Measurements from ENCODE around the gene NKAIN2.

The NKAIN2 gene

DNA sequence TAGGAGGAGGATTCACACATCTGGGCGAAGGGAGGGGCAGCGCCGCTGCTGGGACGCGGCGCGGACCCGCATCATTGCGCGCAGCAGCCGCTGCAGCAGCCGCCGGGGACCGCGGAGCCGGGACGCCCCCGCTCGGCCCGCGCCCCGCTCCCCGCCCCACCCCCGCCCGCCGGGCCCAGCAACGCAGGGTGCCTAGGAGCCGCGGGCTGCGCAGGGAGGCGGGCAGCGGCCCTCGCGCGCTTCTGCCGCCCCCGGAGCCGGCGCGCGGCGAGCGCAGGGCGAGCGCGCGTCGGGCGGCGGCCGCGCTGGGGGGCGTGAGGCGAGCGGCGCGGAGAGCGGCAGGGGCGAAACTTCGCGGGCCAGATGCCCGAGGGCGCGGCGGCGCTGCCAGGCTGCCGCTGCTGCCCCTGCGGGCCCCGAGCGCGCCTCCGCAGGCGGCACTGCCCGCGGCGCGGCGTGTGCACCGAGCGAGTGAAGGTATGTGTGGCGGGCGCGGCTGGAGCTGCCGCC, at the start of gene NKAIN2:
NKAIN2 (plus strand) TSS at position 362 of the 510 bp plus-strand sequence.
- no peak for DNase-seq

DNA sequence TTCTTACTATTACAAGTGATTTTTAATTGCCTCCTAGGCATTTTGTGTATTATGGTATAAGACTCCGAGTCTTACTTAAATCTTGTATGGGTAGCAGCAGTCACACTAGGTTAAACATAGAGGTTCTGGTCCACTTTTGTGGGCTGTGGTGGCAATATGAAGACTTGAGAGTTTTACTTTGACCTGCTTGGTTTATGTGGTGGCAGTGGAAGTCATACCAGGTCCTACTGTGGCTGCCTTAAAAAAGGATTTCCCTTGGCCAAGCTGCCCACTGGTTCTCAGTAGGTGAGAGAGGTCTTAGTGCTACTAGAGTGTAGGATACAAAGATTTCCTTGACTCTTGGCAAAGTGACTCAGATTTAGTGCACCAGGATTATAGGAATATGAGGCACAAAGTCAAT, 44.2 kb upstream of the NKAIN2 start:
- no peak for DNase-seq

DNA sequence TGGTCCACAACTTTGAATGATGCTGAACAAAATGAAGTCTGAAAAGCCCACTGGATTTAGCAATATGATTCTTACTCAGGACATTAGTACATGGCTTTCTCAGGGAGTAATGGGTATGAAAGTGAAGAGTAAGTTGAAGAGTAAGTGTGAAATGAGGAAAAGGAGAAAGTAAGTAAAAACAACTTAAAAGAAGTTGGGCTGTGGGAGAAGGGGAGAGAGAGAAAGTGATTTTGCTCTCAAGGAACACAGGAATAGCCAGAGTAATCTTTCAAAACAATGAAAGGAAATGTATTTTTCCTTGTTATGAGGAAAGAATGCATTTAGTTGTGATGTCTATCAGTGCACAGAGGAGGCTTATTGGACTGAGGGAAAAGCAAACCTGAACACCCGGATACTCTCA, 39.8 kb upstream of the NKAIN2 start:
- no peak for DNase-seq

DNA sequence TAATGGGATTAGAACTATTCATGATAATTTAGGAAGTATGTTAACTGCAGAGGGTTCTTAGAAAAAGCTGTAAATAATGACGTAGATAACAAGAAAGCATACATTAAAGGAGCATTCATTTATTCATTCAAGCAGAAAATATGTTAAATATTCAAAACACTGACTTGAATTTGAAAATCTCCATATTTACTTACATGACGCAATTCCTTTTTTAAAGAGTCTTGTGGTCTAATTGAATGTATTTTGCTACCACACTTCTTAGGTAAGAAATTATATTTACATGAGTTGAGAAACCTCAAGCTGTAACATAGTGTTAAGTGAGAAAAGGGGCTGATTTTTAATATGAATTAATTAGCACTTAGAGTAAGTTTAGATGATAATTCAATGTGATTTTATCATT, 38.9 kb upstream of the NKAIN2 start:
- no peak for DNase-seq

DNA sequence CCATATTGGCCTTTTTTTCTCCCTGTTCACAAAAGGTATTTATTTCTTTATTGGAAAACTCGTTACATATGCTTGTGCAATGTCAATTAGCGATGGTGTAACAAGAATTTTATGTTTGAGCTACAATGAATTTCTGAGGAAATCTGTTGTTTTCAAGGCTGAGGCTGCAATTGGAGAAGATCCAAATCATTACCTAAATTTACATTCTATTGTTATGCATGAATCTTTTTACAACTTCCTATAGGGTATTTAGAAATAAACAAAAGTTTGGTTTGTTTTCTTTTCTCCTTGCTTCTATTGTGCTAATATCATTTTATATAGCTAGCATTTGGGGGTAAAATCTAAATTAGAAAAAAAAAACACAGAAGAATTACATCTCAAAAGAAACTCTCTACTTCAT, 34.7 kb upstream of the NKAIN2 start:
- DNase-seq, result no peak

DNA sequence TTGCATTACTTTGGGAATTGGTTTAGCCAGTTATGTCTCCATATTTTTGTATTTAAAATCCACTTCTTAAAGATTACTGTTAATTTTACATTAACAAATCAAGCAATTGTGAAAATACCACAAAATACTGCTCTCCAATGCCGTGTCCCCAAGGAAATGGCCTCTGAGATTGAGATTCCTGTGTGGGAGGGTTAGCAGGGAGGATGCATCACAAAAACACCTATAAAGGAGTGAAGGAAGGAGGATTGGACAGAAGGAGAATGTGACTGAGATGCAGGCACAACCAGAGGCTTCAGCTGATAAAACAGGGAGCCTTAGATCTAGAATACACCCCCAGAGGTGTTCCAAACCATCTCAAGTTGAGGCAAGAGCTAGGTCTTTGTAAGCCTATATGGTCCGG, 34.2 kb upstream of the NKAIN2 start:
- no peak for DNase-seq

DNA sequence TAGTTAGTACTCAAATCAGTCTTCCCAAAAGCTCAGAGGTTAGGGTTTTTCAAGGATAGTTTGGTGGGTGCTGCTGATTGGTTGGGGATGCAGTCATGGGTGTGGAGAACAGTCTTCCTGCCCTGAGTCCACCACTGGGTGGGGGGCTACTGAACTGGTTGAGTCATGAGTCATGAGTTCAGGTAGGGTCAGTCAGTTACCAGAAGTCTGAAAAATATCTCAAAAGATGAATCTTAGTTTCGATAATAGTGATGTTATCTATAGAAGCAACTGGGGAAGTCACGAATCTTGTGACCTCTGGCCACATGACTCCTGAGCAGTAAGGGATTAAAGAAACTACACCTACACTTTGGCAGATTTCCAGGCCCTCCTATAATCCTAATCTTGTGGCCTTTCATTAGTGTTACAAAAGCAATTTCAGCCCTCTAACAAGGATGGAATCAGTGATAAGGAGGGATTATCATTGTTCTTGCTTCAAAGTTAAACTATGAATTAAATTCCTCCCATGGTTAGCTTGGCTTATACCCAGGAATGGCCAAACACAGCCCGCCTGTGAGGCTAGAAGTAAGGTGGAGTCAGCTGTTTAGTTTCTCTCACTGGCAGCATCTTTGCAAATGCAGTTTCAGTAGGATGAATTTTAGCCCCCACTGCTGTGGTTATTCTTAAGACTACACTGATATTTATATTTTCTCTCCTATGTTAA, 33.3 kb upstream of the NKAIN2 start:
- DNase-seq, result no peak

DNA sequence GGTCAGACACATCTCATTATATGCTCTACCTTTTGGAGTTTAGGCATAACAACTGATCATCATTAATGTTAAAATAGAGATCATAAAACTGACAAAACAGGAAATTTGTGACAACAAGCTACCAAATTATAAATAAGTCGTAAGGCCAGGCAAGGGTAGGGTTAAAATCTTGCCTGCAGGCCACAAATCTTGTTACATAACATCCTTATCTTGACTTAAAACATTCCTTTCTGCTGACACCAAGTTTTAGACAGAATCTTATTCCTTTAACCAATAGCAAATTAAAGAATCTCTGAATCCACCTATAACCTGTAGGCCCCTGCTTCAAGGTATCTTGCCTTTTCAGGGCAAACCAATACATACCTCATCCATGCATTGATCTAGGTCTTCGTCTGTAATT, 32.5 kb upstream of the NKAIN2 start:
- no peak for DNase-seq

DNA sequence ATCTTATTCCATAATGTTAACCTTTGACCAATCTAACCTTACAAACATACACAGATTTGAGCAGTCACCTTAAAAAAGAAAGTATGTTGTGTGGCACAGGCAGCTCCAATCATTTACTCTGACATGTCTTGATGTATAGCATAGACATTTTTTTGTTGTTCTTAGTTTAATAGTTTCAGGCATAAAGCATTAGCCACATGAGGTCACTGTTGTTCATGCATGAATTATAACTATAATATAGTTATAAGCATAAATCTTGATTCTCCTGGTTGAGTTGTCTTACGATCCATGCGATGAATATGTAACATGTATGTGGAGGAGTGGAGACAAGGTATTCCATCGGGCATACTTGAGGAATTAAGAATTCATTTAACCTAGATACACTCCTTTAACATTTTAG, 26.1 kb upstream of the NKAIN2 start:
- DNase-seq, result no peak

DNA sequence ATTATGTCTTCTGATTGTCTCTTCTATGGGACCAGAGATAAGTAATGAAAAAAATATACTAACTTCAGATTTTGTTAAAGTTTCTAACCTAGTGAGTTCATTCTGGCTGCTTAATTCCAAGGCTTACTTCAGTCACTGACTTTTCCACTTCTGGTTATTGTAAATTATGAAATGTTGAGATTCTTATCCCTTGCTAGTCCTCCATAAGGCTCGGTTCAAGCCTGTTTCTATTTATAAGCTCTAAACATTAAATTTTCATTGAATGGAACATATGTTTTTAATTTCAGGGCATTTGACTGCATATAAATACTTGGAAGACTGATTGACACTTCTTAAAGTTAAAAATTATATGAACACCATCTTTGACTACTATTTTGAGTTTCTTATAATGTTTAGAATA, 23.6 kb upstream of the NKAIN2 start:
- no peak for DNase-seq

DNA sequence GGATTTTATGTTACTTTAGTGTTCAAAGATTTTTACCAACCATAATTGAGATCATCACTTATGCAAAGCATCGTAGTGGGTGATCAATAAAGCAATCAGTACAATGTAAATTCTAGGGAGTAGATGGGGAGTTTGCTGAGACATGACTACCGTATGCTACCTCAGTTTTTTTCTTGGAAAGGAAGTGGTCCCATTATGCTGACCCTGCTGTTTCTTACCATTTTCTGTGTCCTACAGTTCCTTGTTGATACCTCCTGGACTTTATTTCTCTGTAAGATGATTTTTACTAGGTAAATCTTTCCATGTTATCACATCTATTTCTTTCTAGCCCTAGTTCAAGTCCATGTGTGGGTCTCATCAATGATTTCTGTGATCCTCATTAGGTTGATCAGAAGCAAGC, 19.3 kb upstream of the NKAIN2 start:
- DNase-seq, result no peak

DNA sequence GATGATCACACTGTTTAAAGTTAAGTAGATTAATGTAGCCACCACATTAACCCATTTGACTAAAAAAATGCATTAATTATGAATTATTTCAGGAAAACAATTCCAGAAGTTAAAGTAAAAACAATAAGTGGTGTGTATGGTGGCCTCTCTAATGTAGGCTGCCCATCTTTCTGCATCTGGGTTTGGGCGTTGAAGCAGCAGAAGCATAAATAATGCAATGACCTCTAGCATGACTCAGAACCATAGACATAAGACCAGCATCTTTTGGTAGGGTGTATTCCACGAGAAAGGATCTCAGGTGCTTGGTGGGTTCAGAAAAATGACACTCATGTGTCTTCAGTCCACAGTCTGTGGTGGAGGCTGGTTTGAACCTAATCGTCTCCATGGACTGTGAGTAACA, 18.6 kb upstream of the NKAIN2 start:
- DNase-seq, result no peak

DNA sequence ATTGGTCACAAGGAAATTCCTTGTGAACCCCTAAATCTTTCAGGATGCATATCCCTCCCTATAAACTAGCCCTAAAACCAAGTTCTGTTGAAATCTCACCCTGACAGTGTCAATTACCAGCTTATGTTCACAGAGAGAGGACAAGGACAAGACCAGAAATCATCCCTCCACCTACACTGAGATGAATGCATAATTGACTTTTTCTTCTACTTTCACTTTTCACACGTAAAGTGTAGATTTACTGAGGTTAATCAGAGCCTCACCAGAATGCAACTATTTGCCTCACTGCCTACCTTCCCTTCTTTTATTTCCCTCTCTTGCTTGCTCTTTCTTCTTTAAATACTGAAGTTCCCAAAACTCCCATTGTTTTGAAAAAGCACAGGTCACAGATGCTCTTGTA, 15.3 kb upstream of the NKAIN2 start:
- DNase-seq, result no peak

DNA sequence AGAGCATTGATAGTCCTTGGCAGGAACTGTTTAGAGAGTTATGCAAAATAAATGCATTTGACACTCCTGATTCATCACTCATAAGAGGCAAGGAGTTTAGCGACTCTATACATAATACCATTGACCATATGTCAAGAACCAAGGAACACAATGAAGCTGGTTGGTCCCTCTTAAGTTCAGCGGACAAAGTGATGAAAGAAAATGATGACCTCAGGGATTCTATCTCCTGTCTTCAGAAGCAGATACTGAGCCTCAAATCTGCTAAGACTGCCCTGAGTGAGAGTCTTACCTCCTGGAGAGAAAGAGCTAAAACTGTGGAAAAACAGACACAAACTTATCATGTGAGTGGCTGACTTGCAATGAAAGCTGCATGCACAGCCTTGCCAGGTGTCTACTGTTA, 9.5 kb upstream of the NKAIN2 start:
- DNase-seq, result no peak

DNA sequence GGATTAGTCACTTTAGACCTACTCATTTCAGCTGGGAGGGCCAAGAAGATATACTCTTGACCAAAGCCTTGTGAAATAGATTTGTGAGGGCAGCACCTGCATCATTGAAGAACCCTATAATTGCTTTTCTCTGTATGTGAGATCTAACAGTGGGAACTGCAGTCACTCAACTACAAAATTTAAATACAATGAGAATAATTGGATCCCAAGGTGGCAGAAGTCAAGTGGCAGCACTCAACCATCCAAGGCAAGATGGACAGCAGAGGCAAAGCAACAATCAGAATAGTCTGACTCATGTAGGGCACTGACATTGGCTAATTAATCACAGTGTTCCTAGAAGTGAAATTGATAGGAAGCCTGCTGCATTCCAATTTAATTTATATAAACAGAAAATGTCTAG, 8.9 kb upstream of the NKAIN2 start:
- DNase-seq, result no peak

DNA sequence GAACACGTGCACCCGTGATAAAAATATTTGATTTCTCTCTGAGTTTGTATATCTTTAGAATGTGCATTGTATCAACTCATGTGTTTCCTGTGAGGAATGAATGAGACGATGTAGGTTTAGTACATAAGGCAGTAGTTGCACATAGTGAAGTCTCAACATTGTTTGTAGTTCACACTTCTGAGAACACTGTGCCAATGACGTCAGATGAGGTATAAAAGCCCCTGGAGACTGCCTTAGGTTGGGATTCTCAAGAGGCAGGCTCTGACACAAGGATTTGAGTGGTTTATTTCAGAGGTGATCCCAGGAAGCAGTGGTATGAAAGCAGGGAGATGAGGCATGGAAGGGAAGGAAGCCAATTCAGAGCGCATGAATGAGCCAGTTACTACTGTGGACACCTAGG, 2.6 kb upstream of the NKAIN2 start:
- no peak for DNase-seq

DNA sequence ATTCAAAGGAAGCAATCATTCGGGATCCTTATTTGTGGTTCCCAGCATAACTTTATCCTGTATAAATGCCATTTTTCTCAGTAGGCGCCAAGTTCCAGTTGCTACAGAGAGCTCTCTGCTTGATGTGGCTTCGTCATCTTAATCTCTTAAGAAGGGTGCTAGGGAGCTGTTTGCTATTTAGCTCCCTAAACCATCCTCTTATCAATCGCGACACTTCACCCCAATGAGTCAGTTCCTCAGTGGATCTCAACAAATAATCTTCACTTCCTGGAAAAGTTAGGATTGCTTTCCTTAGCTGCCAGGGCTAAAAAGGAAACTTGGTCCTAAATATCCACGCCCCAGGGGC, 1.3 kb upstream of the NKAIN2 start:
- DNase-seq, result no peak

DNA sequence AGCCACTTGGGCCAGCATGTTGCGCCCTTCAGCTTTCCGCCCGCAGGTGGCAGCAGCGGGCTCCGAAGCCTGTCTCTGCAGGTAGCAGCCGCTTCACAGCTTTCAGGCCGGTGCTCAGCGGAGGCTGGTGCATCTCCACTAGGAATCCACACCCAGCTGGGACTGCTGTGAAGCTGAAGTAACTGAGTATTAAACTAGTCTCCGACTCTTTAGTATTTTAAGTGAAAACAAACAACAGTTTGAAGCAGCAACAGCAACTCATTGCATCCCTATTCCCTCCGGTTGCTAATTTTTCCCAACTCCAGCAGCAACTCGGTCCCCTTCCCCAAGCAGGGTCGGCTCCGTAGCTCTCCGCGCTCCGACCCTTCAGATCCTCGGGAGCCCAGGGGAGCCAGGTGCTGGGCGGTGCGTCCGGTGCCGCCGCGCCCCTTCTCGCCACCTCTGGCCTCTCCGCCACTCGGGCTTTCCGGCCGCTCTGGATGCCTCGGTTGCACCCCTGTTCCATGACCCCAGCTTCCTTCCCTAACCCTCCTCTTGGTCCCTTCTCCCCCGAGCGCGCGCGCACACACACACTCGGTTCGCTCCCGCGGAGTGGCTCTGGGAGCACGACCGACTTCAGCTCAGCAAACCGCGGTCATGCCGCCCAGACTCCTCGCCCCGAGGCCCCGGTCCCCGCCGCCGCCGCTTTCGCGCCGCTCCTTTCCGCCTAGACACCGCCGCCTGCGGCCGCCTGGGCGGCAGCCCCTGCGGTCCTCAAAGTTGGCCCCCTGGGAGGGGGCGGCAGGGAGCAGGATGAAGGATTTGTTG, 765 bp upstream of the NKAIN2 start:
- peak; percentile 84 for DNase-seq

DNA sequence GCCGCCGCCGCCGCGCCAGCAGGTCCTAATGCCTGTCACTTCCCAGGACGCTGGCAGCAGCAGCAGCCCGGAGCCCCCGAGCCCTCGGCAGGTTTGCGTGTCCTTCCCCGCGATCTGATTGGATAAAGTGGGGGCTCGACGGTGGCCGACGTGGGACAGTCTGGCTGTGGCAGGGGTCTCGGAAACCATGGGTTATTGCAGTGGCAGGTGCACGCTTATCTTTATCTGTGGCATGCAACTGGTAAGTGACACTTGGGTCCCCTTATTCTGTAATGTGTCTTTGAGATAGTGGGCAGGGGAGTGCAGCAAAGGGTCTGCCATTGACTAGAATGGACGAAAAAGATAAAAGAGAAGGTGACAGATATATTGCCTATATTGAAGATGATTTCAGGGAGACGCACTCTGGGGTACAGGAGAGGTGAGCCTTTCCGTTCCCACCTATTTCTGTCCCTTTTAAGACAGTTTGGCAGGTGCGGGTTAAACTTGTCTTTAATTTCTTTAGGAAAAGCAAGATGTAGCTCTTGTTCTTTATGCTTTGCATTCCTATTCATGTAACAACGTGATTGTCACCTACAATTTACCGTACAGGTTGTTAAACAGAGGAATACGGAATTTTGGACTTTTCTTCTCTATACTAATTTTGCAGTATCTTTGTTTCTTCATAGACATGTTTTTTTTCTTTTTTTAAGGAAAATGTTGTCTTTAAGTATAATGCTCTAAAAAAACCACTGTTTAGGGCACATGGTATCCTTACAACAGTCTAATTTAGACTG, 535 bp downstream of the NKAIN2 start:
- DNase-seq, result peak; percentile 4

DNA sequence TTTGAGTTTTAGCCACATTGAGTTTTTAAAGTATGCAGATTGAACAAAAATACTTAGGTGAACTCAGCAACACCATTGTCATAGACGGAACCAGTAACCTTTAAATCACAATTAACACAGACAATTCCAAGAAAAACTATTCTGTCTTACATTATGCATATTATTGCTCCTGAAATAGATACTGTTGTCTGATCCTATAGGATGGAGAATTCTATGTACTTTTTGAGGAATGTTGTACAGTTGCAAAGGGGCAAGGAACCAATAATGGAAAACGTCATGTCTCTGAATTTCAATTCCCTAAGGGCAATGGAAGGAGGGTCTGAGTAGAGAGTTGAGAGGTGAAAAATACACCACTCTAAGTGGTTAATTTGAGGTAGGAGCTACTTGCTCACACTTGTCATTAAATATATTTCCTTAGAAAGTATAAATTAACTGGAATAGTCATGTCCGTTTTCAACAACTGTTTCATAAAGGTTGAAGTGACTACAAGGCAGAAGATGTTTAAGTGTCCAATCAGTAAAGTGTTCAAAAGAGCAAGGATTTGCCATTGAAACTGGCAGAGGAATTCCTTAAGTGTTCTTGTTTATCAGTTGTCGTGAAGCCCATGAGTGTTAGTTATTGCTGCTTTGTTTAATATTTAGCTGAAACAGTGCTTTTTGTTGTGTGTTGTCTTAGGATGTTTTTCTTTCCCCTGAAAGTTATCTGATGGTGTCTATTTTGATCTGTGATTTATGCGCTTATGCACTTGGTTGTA, 1.3 kb downstream of the NKAIN2 start:
- DNase-seq, result no peak

DNA sequence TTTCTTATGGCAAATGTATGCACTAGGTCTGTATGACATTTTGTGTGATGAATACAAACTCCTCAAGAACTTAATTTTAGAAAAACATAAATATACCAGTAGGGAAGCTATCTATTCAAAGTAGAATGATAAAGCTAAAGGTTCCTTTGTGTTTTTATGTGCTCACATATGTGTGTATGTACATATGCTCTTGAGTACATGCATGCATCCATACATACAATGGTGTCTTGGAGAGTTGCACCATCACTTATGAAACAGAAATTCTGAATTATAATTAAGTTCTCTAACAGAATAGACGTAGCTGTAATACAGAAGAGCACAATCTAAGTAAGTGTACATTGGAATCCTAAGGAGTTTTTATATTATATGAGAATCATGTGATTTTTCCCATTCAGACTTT, 2.3 kb downstream of the NKAIN2 start:
- no peak for DNase-seq

DNA sequence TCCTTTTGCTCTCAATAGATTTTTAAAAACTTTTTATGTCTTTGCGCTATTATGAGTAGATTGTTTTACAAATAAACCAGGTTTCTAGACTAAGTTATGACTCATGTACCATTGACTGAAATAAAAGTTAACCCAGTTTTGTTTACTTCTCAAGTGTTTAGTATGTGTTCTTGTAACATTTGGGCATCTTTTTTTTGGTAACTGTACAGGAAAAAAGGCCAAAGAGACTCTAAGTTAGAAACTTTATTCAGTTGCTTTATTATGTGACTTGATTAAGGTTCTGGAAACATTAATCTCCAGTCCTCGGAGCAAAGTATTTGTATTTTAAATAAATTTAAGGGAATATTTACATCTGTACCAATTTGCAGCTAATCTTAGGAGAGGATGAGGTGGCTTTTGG, 2.9 kb downstream of the NKAIN2 start:
- no peak for DNase-seq

DNA sequence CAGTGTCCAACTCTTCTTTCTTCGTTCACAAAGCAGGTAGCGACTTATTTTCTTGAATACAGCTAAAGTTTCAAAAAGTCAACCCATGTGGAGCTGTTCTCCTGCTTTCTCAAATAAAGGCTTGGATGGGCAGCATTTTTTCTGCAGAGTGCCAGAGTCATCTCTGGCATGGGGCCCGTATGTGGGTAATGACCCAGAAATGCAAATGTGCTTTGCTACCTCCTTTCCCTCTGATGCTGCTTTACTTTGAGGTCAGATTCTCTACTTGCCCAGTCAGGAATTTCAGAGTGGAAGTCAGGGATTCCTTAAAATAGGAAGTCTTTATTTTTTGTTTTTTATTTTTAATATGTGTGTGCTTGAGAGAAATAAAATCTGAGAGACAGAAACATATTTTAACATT, 4.9 kb downstream of the NKAIN2 start:
- DNase-seq, result no peak

Data from activated CD4-positive, alpha-beta T cell treated with anti-CD3 and anti-CD28 coated beads, Interleukin-2, Interleukin-6, amounts not matched to agents 100 ng/mL and 50 ng/mL, durations not matched to agents 16 hours and 8 hours (primary cell).